Activated CD8-positive, alpha-beta memory T cell treated with anti-CD3 and anti-CD28 coated beads, Interleukin-2, amount 10 ng/mL, durations not matched to agents 7 days and 5 days (primary cell): ENCODE results near the gene HECA. TPM values are rescaled to one million over a fixed set of nuclear protein-coding genes. Genes with fewer than 3 reads are reported as not detected.
"Not testable (repeated sequence)": the region's sequence is repeated elsewhere in the genome, so short reads cannot be mapped to it uniquely, and the experiment has no call there.

Experiments used
- ATAC-seq: fragments of 150-1000 bp; cut with Tn5 transposase; one replicate; pipeline ENCODE4 v1.10.0; 2021; ENCODE audit warnings: moderate library complexity
- CTCF ChIA-PET: fragments of 350-600 bp; sonication (Branson Sonifier 250); formaldehyde crosslinking; loops from one replicate; lab custom pipeline; 2021; ENCODE audit warnings: antibody characterized with exemption; lab: Charles Lee
- DNase-seq: peaks from one replicate; pipeline ENCODE4 v3.0.0-alpha.2; 2020
- H3K27ac Mint-ChIP-seq: one replicate; pipeline ENCODE4 v1.8.0; 2021; ENCODE audit warnings: mild to moderate bottlenecking, mixed read lengths
- H3K27me3 Mint-ChIP-seq: one replicate; pipeline ENCODE4 v1.8.0; 2021; ENCODE audit warnings: mixed read lengths
- H3K36me3 Mint-ChIP-seq: one replicate; pipeline ENCODE4 v1.8.0; 2021; ENCODE audit warnings: mild to moderate bottlenecking, mixed read lengths
- H3K4me1 Mint-ChIP-seq: one replicate; pipeline ENCODE4 v1.8.0; 2021; ENCODE audit warnings: mixed read lengths
- H3K4me3 Mint-ChIP-seq: one replicate; pipeline ENCODE4 v1.8.0; 2021; ENCODE audit warnings: mild to moderate bottlenecking, moderate library complexity, mixed read lengths
- H3K9me3 Mint-ChIP-seq: one replicate; pipeline ENCODE4 v1.8.0; 2022; ENCODE audit warnings: low read depth, mixed read lengths
- total RNA-seq, 2 experiments: library from RNA; stranded (reverse); gene quantifications; one replicate each; pipeline ENCODE4 v1.2.3, GENCODE V29; 2021

HECA gene
- total RNA-seq, 2 experiments from 2014 or later: 47.3 to 49.5 TPM

DNA sequence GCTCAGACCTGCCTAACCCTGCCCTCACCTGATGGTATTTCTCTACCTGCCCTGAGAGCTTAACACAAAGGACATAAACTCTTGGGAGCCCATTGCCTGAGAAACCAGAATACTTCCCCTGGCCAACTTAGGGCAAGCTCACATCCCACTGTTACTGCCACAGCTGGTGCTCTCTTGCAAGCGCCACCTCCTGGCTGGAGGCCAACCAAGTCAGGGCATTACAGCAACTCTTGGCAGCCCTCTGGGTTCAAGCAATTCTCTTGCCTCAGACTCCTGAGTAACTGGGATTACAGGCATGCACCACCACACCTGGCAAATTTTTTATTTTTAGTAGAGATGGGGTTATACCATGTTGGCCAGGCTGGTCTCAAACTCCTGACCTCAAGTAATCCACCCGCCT, 70.1 kb downstream of the HECA start:
- H3K27me3 Mint-ChIP-seq: no peaks in the 10 kb centered on the region
- ATAC-seq: no peak
- H3K9me3 Mint-ChIP-seq: peaks cover 18% of the 10 kb centered on the region
- H3K4me1 Mint-ChIP-seq: no peaks in the 10 kb centered on the region
- no peak for DNase-seq
- peaks cover 19% of the 10 kb centered on the region for H3K36me3 Mint-ChIP-seq
- no peak overlapping the region for H3K4me3 Mint-ChIP-seq
- H3K27ac Mint-ChIP-seq: no peak overlapping the region
- CTCF ChIA-PET: interaction anchor here (0.8 to 2.4 kb wide), 2 partner anchors 10 to 14 kb away, joined by 3 to 9 read pairs; no protein-coding TSS in a partner anchor

DNA sequence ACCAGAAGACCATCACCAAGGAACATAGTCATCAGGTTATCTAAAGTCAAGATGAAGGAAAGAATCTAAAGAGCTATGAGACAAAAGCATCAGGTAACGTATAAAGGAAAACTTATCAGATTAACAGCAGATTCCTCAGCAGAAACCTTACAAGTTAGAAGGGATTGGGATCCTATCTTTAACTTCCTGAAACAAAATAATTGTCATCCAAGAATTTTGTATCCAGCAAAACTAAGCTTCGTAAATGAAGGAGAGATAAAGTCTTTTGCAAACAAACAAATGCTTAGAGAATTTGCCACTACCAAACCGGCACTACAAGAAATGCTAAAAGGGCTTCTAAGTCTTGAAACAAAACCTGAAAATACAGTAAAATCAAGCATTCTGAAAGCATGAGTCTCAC, 71.0 kb downstream of the HECA start:
- Mint-ChIP-seq H3K36me3 (peaks cover 27% of the 10 kb centered on the region), H3K4me1 (peaks cover 6% of the 10 kb centered on the region), H3K4me3 (no peak overlapping the region), H3K27me3 (no peaks in the 10 kb centered on the region), H3K27ac (no peak overlapping the region), H3K9me3 (peaks cover 22% of the 10 kb centered on the region)
- CTCF ChIA-PET: interaction anchor here (2.4 kb wide), 1 partner anchor 13 kb away, joined by 9 read pairs; no protein-coding TSS in a partner anchor
- no peak for ATAC-seq
- DNase-seq: no peak

- ATAC-seq, H3K27ac Mint-ChIP-seq, H3K4me3 Mint-ChIP-seq, H3K27me3 Mint-ChIP-seq, H3K4me1 Mint-ChIP-seq: not testable (repeated sequence)
- peak; percentile 44 for DNase-seq
- Mint-ChIP-seq H3K36me3 (peaks cover 28% of the 10 kb centered on the region), H3K9me3 (peaks cover 24% of the 10 kb centered on the region)
- CTCF ChIA-PET: interaction anchor here (1.9 kb wide), 1 partner anchor 9 kb away, joined by 4 read pairs; no protein-coding TSS in a partner anchor
Observed at GRCh38 chr6:139210766-139211165, 75.9 kb downstream of the HECA start.

GRCh38 chr6:139212460-139212859, 77.6 kb downstream of the HECA start:
- H3K27me3 Mint-ChIP-seq, DNase-seq, H3K4me1 Mint-ChIP-seq, H3K27ac Mint-ChIP-seq, H3K4me3 Mint-ChIP-seq, ATAC-seq, CTCF ChIA-PET: not testable (repeated sequence)
- H3K9me3 Mint-ChIP-seq: peaks cover 19% of the 10 kb centered on the region
- H3K36me3 Mint-ChIP-seq: peaks cover 25% of the 10 kb centered on the region

- DNase-seq (peak; percentile 86), ATAC-seq (peak; percentile 100)
- H3K4me3 Mint-ChIP-seq: no peak overlapping the region
- CTCF ChIA-PET: interaction anchor here (0.6 to 6.5 kb wide), 39 partner anchors 11 to 882 kb away, joined by 3 to 110 read pairs (median 5); partner anchors contain the start of genes CITED2 and TXLNB
- H3K27ac Mint-ChIP-seq: peak overlapping the region; percentile 48
- H3K27me3 Mint-ChIP-seq: no peaks in the 10 kb centered on the region
- H3K36me3 Mint-ChIP-seq: peaks cover 3% of the 10 kb centered on the region
- peaks cover 9% of the 10 kb centered on the region for H3K4me1 Mint-ChIP-seq
- H3K9me3 Mint-ChIP-seq: no peaks in the 10 kb centered on the region
Observed at GRCh38 chr6:139219271-139219729, 84.4 kb downstream of the HECA start.

DNA sequence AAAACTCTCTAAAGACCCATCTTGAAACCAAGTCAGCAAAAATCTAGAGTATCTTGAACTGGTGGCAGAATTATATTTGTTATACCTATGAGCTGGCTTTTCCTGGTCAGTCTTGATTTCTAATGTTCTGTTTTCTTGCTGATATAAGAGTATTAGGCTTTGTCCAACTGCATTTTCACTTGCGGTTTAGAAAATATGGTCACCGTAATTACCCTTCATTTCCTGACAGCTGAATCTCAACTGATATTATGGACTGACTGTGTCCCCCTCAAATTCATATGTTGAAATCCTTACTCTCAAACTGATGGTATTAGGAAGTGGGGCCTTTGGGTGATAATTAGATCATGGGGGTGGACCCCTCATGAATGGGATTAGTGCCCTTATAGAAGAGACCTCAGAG, 84.9 kb downstream of the HECA start:
- H3K4me3 Mint-ChIP-seq: no peak overlapping the region
- CTCF ChIA-PET: interaction anchor here (0.6 to 6.5 kb wide), 36 partner anchors 9 to 882 kb away, joined by 3 to 110 read pairs (median 5); partner anchors contain the start of genes CITED2 and TXLNB
- H3K36me3 Mint-ChIP-seq: peaks cover 3% of the 10 kb centered on the region
- no peaks in the 10 kb centered on the region for H3K9me3 Mint-ChIP-seq
- ATAC-seq: no peak
- peaks cover 9% of the 10 kb centered on the region for H3K4me1 Mint-ChIP-seq
- H3K27me3 Mint-ChIP-seq: no peaks in the 10 kb centered on the region
- DNase-seq: no peak
- H3K27ac Mint-ChIP-seq: no peak overlapping the region

DNA sequence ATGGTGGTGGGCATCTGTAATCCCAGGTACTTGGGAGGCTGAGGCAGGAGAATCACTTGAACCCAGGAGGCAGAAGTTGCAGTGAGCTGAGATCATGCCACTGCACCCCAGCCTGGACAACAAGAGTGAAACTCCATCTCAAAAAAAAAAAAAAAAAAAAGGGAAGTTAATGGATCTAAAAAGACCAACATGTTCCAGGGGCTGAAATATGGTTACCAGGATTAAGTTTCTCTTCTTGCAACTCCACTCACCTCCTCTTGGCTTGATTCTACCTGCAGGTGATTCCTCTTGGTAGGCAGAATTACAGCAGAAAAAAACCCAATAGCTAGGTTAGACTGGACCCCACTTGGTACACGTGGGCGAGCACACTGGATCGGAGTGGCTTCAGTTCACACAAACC, 93.5 kb downstream of the HECA start:
- DNase-seq, CTCF ChIA-PET, H3K9me3 Mint-ChIP-seq, H3K27me3 Mint-ChIP-seq, H3K27ac Mint-ChIP-seq, H3K4me3 Mint-ChIP-seq, H3K36me3 Mint-ChIP-seq, ATAC-seq, H3K4me1 Mint-ChIP-seq: not testable (repeated sequence)

Other genes with a start within 250 kb of the HECA start
- 10 to 100 TPM; 48.2 to 55.2 TPM for gene REPS1, start 146.8 kb upstream of the HECA start, total RNA-seq
- gene ABRACL, start 106.3 kb upstream of the HECA start, total RNA-seq: 100 to 1,000 TPM in 1 of 2 experiments, 10 to 100 TPM in 1; 98.2 to 124 TPM
- gene TXLNB, start 156.9 kb downstream of the HECA start, total RNA-seq: under 1 TPM; 0.23 to 0.38 TPM
- 100 to 1,000 TPM; 102 to 107 TPM for gene CITED2, start 239.6 kb downstream of the HECA start, total RNA-seq